Smooth muscle cell (in vitro differentiated cells): ENCODE data around the gene MTHFD2. TPM values are rescaled to one million over a fixed set of nuclear protein-coding genes. Genes with fewer than 3 reads are reported as not detected.
"Not testable (repeated sequence)": the region's sequence is repeated elsewhere in the genome, so short reads cannot be mapped to it uniquely, and the experiment has no call there.

Experiments used
- DNase-seq: peaks from one replicate; lab custom pipeline; 2025; ENCODE audit not compliant: unreplicated experiment; lab: John Stamatoyannopoulos, UW
- H2AFZ ChIP-seq: fragments of 200-600 bp; sonication (generic); 2 replicates; pipeline ENCODE4 v1.6.0; 2016; ENCODE audit warnings: antibody characterized with exemption, low read depth, mild to moderate bottlenecking
- H3F3A ChIP-seq: fragments of 200-600 bp; sonication (generic); 2 replicates; pipeline ENCODE4 v1.6.0; 2017; ENCODE audit warnings: antibody characterized with exemption, low read depth
- H3K27ac ChIP-seq: fragments of 200-600 bp; sonication (generic); 2 replicates; pipeline ENCODE4 v1.5.1; 2016; ENCODE audit warnings: low read depth, mild to moderate bottlenecking
- H3K27me3 ChIP-seq: fragments of 200-600 bp; sonication (generic); 2 replicates; pipeline ENCODE4 v1.6.1; 2016; ENCODE audit warnings: low read depth, mild to moderate bottlenecking
- H3K36me3 ChIP-seq: fragments of 200-600 bp; sonication (generic); 2 replicates; pipeline ENCODE4 v1.5.1; 2016; ENCODE audit warnings: low read depth
- H3K4me1 ChIP-seq: fragments of 200-600 bp; sonication (generic); 2 replicates; pipeline ENCODE4 v1.5.1; 2016; ENCODE audit warnings: low read depth
- H3K4me2 ChIP-seq: fragments of 200-600 bp; sonication (generic); 2 replicates; pipeline ENCODE4 v1.6.0; 2016; ENCODE audit warnings: mild to moderate bottlenecking
- H3K4me3 ChIP-seq: fragments of 200-600 bp; sonication (generic); 2 replicates; pipeline ENCODE4 v1.5.1; 2016; ENCODE audit warnings: mild to moderate bottlenecking
- H3K79me2 ChIP-seq: fragments of 200-600 bp; sonication (generic); 2 replicates; pipeline ENCODE4 v1.6.0; 2016; ENCODE audit warnings: low read depth, mild to moderate bottlenecking
- H3K9ac ChIP-seq: fragments of 200-600 bp; sonication (generic); 2 replicates; pipeline ENCODE4 v1.6.0; 2016; ENCODE audit warnings: low read depth
- H3K9me3 ChIP-seq: fragments of 200-600 bp; sonication (generic); replicated peaks from 2 replicates; pipeline ENCODE4 v1.5.1; 2016; ENCODE audit warnings: low read depth
- H4K20me1 ChIP-seq: fragments of 200-600 bp; sonication (generic); 2 replicates; pipeline ENCODE4 v1.6.0; 2016; ENCODE audit warnings: low read depth
- CTCF ChIP-seq: fragments of 200-600 bp; sonication (generic); IDR thresholded peaks from 2 replicates; pipeline ENCODE4 v1.5.1; 2017; ENCODE audit warnings: borderline replicate concordance, mild to moderate bottlenecking, antibody characterized with exemption; ENCODE audit not compliant: insufficient read depth, poor library complexity, severe bottlenecking
- WGBS: methylation state at CpG from one replicate; pipeline ENCODE4 v1.1.7; 2016; ENCODE audit warnings: low lambda C conversion rate; 5-methylcytosine and 5-hydroxymethylcytosine counted together
- polyA plus RNA-seq: library from polyadenylated mRNA; unstranded; fragments of >200 nt; fragmentation: Nextera tagmentation; extraction: Ambion mirVana; gene quantifications from 2 replicates; pipeline ENCODE4 v1.2.1, GENCODE V29; 2016
- total RNA-seq: library from RNA; depleted of rRNA; stranded (reverse); fragments of >200 nt; gene quantifications from 2 replicates; pipeline ENCODE4 v1.2.3, GENCODE V29; 2014

Gene MTHFD2
- total and polyA plus RNA-seq, 2 experiments from 2014 or later = 63.6 to 136 TPM

- H4K20me1 ChIP-seq = no peaks in the 10 kb centered on the region
- no peak for TF ChIP-seq CTCF
- no peaks in the 10 kb centered on the region for H3K9me3 ChIP-seq
- no peak for DNase-seq
- no peaks in the 10 kb centered on the region for H3K36me3 ChIP-seq
- no peaks in the 10 kb centered on the region for H3F3A ChIP-seq
- no peak overlapping the region for H2AFZ ChIP-seq
- no peak overlapping the region for H3K9ac ChIP-seq
- no peaks in the 10 kb centered on the region for H3K79me2 ChIP-seq
- 90% methylated on average over 2 of the region's 2 CpGs for WGBS
- peaks cover 5% of the 10 kb centered on the region for H3K4me1 ChIP-seq
- no peak overlapping the region for H3K4me3 ChIP-seq
- no peaks in the 10 kb centered on the region for H3K27me3 ChIP-seq
- no peak overlapping the region for H3K27ac ChIP-seq
- no peak overlapping the region for H3K4me2 ChIP-seq
Measured at GRCh38 chr2:74183878-74184277, 14.5 kb upstream of the MTHFD2 start.

DNA sequence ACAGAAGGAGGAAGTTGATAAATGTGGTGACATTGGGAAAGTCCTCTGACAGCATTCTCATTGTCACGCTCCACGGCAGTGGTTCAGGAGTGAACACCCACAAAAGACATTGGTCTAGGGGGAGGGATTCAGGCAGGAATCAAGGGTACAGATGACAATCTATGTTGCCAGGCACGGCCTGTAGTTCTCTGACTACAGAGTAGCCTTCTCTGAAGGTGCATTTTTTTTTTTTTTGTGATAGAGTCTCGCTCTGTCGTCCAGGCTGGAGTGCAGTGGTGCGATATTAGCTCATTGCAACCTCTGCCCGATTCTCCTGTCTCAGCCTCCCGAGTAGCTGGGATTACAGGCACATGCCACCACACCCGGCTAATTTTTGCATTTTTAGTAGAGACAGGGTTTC, 12.4 kb upstream of the MTHFD2 start:
- no peak overlapping the region for H2AFZ ChIP-seq
- DNase-seq = no peak
- H3K4me3 ChIP-seq = no peak overlapping the region
- no peak overlapping the region for H3K4me2 ChIP-seq
- no peak for TF ChIP-seq CTCF
- H3K79me2 ChIP-seq = no peaks in the 10 kb centered on the region
- no peak overlapping the region for H3K27ac ChIP-seq
- H3K4me1 ChIP-seq = peaks cover 5% of the 10 kb centered on the region
- H3K27me3 ChIP-seq = peaks cover 13% of the 10 kb centered on the region
- H4K20me1 ChIP-seq = no peaks in the 10 kb centered on the region
- no peak overlapping the region for H3K9ac ChIP-seq
- H3F3A ChIP-seq = no peaks in the 10 kb centered on the region
- no peaks in the 10 kb centered on the region for H3K9me3 ChIP-seq
- H3K36me3 ChIP-seq = no peaks in the 10 kb centered on the region
- 93% methylated on average over 9 of the region's 9 CpGs for WGBS

DNA sequence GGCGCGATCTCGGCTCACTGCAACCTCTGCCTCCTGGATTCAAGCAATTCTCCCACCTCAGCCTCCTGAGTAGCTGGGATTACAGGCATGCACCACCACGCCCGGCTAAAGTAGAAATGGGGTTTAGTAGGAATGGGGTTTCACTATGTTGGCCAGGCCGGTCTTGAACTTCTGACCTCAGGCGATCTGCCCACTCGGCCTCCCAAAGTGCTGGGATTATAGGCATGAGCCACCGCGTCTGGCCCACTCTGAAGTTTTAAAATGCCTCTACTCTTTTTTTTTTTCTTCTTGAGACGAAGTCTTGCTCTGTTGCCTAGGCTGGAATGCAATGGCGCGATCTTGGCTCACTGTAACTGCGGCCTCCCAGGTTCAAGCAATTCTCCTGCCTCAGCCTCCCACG, 11.7 kb upstream of the MTHFD2 start:
- 92% methylated on average over 15 of the region's 15 CpGs for WGBS
- H3K4me2 ChIP-seq, H3K4me1 ChIP-seq, H3K79me2 ChIP-seq, DNase-seq, H2AFZ ChIP-seq, H3K9ac ChIP-seq, H3K4me3 ChIP-seq, H3K27ac ChIP-seq, H4K20me1 ChIP-seq, H3K9me3 ChIP-seq, H3F3A ChIP-seq, H3K36me3 ChIP-seq: not testable (repeated sequence)
- peaks cover 18% of the 10 kb centered on the region for H3K27me3 ChIP-seq

DNA sequence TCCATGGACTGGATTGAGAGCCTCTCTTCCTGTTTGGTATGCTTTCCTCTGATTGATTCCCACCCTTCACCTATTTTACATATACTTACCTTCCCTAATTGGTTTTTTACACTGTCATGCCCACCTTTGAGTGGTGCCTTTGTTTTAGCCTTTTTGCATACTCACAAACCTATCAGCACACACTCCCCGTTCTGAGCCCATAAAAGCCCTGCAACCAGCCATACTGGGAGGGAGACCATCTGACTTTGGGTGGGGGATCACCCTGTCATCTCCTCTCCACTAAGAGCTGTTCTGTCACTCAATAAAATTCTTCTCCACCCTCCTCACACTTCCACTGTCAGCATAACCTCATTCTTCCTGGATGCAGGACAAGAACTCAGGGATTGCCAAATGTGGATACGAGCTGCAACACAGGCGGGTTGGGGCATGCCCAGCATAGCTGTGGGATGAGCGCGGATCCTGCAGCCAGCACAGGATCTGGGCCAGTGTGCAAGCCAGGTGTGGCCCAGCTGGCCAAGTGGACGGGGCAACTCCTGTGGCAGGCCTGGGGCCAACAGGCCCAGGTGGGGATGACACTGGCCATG, 10.3 kb upstream of the MTHFD2 start:
- Histone ChIP-seq H3K9ac (no peak overlapping the region), H3K4me3 (no peak overlapping the region), H3K27me3 (peaks cover 25% of the 10 kb centered on the region), H3K4me2 (no peak overlapping the region), H4K20me1 (no peaks in the 10 kb centered on the region), H3F3A (no peaks in the 10 kb centered on the region), H3K27ac (no peak overlapping the region), H2AFZ (peak overlapping the region; percentile 49), H3K79me2 (no peaks in the 10 kb centered on the region), H3K9me3 (no peaks in the 10 kb centered on the region), H3K36me3 (no peaks in the 10 kb centered on the region), H3K4me1 (peaks cover 5% of the 10 kb centered on the region)
- WGBS = 40% methylated on average over 6 of the region's 6 CpGs
- no peak for TF ChIP-seq CTCF
- no peak for DNase-seq
